Measurements from ENCODE around the gene PLCB2.

The PLCB2 gene

DNA sequence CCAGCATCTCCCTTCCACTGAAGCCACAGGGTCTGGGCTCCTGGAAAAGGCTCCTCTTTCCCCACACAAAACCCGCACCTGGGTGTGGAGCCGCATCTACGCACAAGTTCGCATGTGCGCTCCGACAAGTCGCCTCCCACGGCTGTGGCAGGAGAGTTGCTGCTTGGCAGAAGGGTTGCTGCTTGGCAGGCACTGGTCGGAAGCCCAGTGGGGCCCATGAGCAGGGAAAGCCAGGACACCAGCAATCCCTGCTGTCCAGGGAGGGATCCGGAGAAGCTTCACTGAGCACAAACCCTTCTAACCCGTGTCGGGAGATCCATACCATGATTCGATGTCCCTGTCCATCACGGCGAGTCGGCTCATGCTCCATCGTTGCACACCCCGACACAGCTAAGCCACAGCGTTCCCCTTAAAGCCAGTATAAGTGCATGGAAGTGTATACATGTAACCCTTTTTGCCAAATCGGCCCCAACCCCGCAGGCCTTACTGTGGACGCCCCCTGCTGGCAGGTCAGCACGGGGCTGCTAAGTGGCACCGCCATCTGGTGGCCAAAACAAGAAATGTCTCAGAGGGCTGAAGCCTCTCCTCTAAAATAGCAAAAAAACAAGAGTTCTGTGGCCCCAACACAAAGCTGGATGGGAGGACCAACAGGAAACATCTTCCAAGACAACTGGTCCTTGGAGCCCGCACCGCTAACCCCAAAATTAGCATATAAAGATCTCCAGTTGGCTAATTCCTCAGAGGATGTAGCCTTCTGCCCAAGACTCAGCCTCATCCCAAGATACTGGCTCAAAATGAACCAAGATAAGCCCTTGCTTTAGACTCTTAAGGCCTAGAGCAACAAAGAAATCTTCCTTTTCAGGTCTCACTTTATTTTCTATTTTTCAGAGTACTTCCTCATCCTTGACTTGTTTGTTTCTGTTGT is 33.1 kb downstream of the PLCB2 start (continued):
- TF ChIP-seq ZNF24 (tag by site-specific recombination; IDR thresholded peaks at IDR 0.05) (0 out of 2 replicates have a peak, but pooled peaks have one; percentile 29), ZNF560 (tag by site-specific recombination; IDR thresholded peaks at IDR 0.05; ENCODE audit: borderline replicate concordance) (no peak), RBAK (tag by site-specific recombination; IDR thresholded peaks at IDR 0.05) (no peak), ZNF266 (tag by site-specific recombination; IDR thresholded peaks at IDR 0.05; ENCODE audit: low read depth) (no peak), ZBTB20 (tag by site-specific recombination; IDR thresholded peaks at IDR 0.05) (no peak), ZNF664 (tag by site-specific recombination; IDR thresholded peaks at IDR 0.05) (no peak), ZNF138 (tag by site-specific recombination; IDR thresholded peaks at IDR 0.05; ENCODE audit: borderline replicate concordance) (no peak), ZNF423 (tag by site-specific recombination; IDR thresholded peaks at IDR 0.05) (no peak), ZNF354C (tag by site-specific recombination; IDR thresholded peaks at IDR 0.05; ENCODE audit: borderline replicate concordance, low read depth) (no peak), ZNF121 (tag by site-specific recombination; IDR thresholded peaks at IDR 0.05) (no peak), ZBTB21 (tag by site-specific recombination; IDR thresholded peaks at IDR 0.05) (no peak), ZNF596 (tag by site-specific recombination; IDR thresholded peaks at IDR 0.05) (no peak), ZNF626 (tag by site-specific recombination; IDR thresholded peaks at IDR 0.05) (no peak), ZNF792 (tag by site-specific recombination; IDR thresholded peaks at IDR 0.05) (peak; percentile 90), ZNF391 (tag by site-specific recombination; IDR thresholded peaks at IDR 0.05; ENCODE audit: borderline replicate concordance, low read depth) (no peak; the same call in 1 of the 2 replicates), SCRT1 (tag by site-specific recombination; IDR thresholded peaks at IDR 0.05; ENCODE audit: borderline replicate concordance) (no peak), ZNF791 (tag by site-specific recombination; IDR thresholded peaks at IDR 0.05) (no peak), PRDM1 (tag by site-specific recombination; IDR thresholded peaks at IDR 0.05) (no peak), TRIM28 (IDR thresholded peaks at IDR 0.05; ENCODE audit: borderline replicate concordance, low read length) (no peak), ZNF211 (tag by site-specific recombination; IDR thresholded peaks at IDR 0.05; ENCODE audit: low read depth) (no peak), ZNF518A (tag by site-specific recombination; conservative IDR thresholded peaks at IDR 0.05; ENCODE audit: low read depth) (no peak), HOXD13 (CRISPR knock-in tag; IDR thresholded peaks at IDR 0.05; ENCODE audit: borderline replicate concordance) (no peak), ZNF670 (tag by site-specific recombination; IDR thresholded peaks at IDR 0.05; ENCODE audit: low read depth) (no peak), WT1 (tag by site-specific recombination; IDR thresholded peaks at IDR 0.05) (no peak), ZNF362 (tag by site-specific recombination; IDR thresholded peaks at IDR 0.05) (no peak), ZNF10 (tag by site-specific recombination; IDR thresholded peaks at IDR 0.05) (no peak), ZBTB1 (tag by site-specific recombination; IDR thresholded peaks at IDR 0.05) (no peak), GLIS2 (tag by site-specific recombination; IDR thresholded peaks at IDR 0.05) (no peak), KLF16 (tag by site-specific recombination; IDR thresholded peaks at IDR 0.05) (no peak)
- TF ChIP-seq, protein P1, sequence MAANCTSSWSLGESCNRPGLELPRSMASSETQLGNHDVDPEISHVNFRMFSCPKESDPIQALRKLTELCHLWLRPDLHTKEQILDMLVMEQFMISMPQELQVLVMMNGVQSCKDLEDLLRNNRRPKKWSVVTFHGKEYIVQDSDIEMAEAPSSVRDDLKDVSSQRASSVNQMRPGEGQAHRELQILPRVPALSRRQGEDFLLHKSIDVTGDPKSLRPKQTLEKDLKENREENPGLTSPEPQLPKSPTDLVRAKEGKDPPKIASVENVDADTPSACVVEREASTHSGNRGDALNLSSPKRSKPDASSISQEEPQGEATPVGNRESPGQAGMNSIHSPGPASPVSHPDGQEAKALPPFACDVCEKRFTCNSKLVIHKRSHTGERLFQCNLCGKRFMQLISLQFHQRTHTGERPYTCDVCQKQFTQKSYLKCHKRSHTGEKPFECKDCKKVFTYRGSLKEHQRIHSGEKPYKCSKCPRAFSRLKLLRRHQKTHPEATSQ (tag by site-specific recombination; IDR thresholded peaks at IDR 0.05) = no peak
- TF ChIP-seq, protein P2, sequence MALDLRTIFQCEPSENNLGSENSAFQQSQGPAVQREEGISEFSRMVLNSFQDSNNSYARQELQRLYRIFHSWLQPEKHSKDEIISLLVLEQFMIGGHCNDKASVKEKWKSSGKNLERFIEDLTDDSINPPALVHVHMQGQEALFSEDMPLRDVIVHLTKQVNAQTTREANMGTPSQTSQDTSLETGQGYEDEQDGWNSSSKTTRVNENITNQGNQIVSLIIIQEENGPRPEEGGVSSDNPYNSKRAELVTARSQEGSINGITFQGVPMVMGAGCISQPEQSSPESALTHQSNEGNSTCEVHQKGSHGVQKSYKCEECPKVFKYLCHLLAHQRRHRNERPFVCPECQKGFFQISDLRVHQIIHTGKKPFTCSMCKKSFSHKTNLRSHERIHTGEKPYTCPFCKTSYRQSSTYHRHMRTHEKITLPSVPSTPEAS (tag by site-specific recombination; IDR thresholded peaks at IDR 0.05) = no peak
